Loucy (cell line): ENCODE data around the gene UBE2K.

Experiments
- CTCF ChIP-seq: fragments of 200-600 bp; sonication (generic); conservative IDR thresholded peaks from 2 replicates; pipeline ENCODE4 v1.5.1; 2014; ENCODE audit warnings: mild to moderate bottlenecking, antibody characterized with exemption, low read length
- EZH2phosphoT487 ChIP-seq: fragments of 200-600 bp; IDR thresholded peaks from 2 replicates; pipeline ENCODE4 v1.6.1; 2018; ENCODE audit warnings: antibody characterized with exemption, mild to moderate bottlenecking, moderate library complexity, borderline replicate concordance

- TF ChIP-seq CTCF, result no peak
- no peak for TF ChIP-seq EZH2phosphoT487
Observed at GRCh38 chr4:39662683-39663082, 35.3 kb upstream of the UBE2K start.
